ENCODE results near the gene ANKLE2. TPM values are rescaled to one million over a fixed set of nuclear protein-coding genes. Genes with fewer than 3 reads are reported as not detected.

The ANKLE2 gene
- total RNA-seq, 1 donor from 2014 or later = 96.4 TPM

GRCh38 chr12:132718644-132719043 lies 43.0 kb downstream of the ANKLE2 start:
- no peaks in the 10 kb centered on the region for H3K4me1 Mint-ChIP-seq (ENCODE audit: low read depth)
- H3K9me3 Mint-ChIP-seq (ENCODE audit: low read depth) = no peaks in the 10 kb centered on the region
- TF ChIP-seq CTCF (IDR thresholded peaks at IDR 0.05) = no peak
- no peaks in the 10 kb centered on the region for H3K27me3 Mint-ChIP-seq (ENCODE audit: low read depth)
- H3K27ac Mint-ChIP-seq (ENCODE audit: unreplicated experiment) = peak overlapping the region; percentile 41
- H3K4me3 Mint-ChIP-seq (ENCODE audit: unreplicated experiment) = no peak overlapping the region
- DNase-seq (ENCODE audit: low spot score) = no peak
- H3K36me3 Mint-ChIP-seq (ENCODE audit: low read depth) = peaks cover 17% of the 10 kb centered on the region

- Mint-ChIP-seq H3K9me3 (ENCODE audit: low read depth) (no peaks in the 10 kb centered on the region), H3K27me3 (ENCODE audit: low read depth) (no peaks in the 10 kb centered on the region), H3K4me1 (ENCODE audit: low read depth) (no peaks in the 10 kb centered on the region), H3K36me3 (ENCODE audit: low read depth) (peaks cover 10% of the 10 kb centered on the region), H3K4me3 (ENCODE audit: unreplicated experiment) (no peak overlapping the region), H3K27ac (ENCODE audit: unreplicated experiment) (peak overlapping the region; percentile 41)
- no peak for TF ChIP-seq CTCF (IDR thresholded peaks at IDR 0.05)
- peak; percentile 92 for DNase-seq (ENCODE audit: low spot score)
These were observed 43.9 kb downstream of the ANKLE2 start for GRCh38 chr12:132717531-132718387.

GRCh38 chr12:132717011-132717410 lies 44.6 kb downstream of the ANKLE2 start:
- no peak overlapping the region for H3K4me3 Mint-ChIP-seq (ENCODE audit: unreplicated experiment)
- no peak overlapping the region for H3K27ac Mint-ChIP-seq (ENCODE audit: unreplicated experiment)
- H3K4me1 Mint-ChIP-seq (ENCODE audit: low read depth) = peaks cover 3% of the 10 kb centered on the region

GRCh38 chr12:132716356-132716755 lies 45.3 kb downstream of the ANKLE2 start:
- Mint-ChIP-seq H3K36me3 (ENCODE audit: low read depth) (peaks cover 10% of the 10 kb centered on the region), H3K4me3 (ENCODE audit: unreplicated experiment) (no peak overlapping the region), H3K4me1 (ENCODE audit: low read depth) (peaks cover 8% of the 10 kb centered on the region), H3K27ac (ENCODE audit: unreplicated experiment) (no peak overlapping the region), H3K27me3 (ENCODE audit: low read depth) (no peaks in the 10 kb centered on the region), H3K9me3 (ENCODE audit: low read depth) (no peaks in the 10 kb centered on the region)
- DNase-seq (ENCODE audit: low spot score) = no peak
- no peak for TF ChIP-seq CTCF (IDR thresholded peaks at IDR 0.05)

More at GRCh38 chr12:132717011-132717410, 44.6 kb downstream of the ANKLE2 start:
- H3K36me3 Mint-ChIP-seq (ENCODE audit: low read depth) = peaks cover 10% of the 10 kb centered on the region
- DNase-seq (ENCODE audit: low spot score) = no peak
- TF ChIP-seq CTCF (IDR thresholded peaks at IDR 0.05) = no peak
- H3K9me3 Mint-ChIP-seq (ENCODE audit: low read depth) = no peaks in the 10 kb centered on the region
- H3K27me3 Mint-ChIP-seq (ENCODE audit: low read depth) = no peaks in the 10 kb centered on the region

- Mint-ChIP-seq H3K4me3 (ENCODE audit: unreplicated experiment) (no peak overlapping the region), H3K9me3 (ENCODE audit: low read depth) (no peaks in the 10 kb centered on the region), H3K27ac (ENCODE audit: unreplicated experiment) (no peak overlapping the region), H3K4me1 (ENCODE audit: low read depth) (peaks cover 10% of the 10 kb centered on the region), H3K36me3 (ENCODE audit: low read depth) (peaks cover 10% of the 10 kb centered on the region), H3K27me3 (ENCODE audit: low read depth) (no peaks in the 10 kb centered on the region)
- no peak for DNase-seq (ENCODE audit: low spot score)
- no peak for TF ChIP-seq CTCF (IDR thresholded peaks at IDR 0.05)
These were observed 45.8 kb downstream of the ANKLE2 start for GRCh38 chr12:132715874-132716273.

Data from chondrocyte (in vitro differentiated cells).